OCI-LY1 (cell line): ENCODE data around the gene MAP1LC3A.

Source experiments
- EZH2 ChIP-seq: fragments of 200-600 bp; sonication (generic), shearing (Covaris generic); IDR thresholded peaks from 2 replicates; pipeline ENCODE4 v1.8.0; 2017; ENCODE audit warnings: borderline replicate concordance, mixed run types, mild to moderate bottlenecking, antibody characterized with exemption, low read length, moderate library complexity, mixed read lengths
- TF ChIP-seq, protein P1 (sequence below): fragments of 200-600 bp; sonication (generic), shearing (Covaris generic); IDR thresholded peaks from 2 replicates; pipeline ENCODE4 v1.5.1; 2017; ENCODE audit warnings: mild to moderate bottlenecking, antibody characterized with exemption, low read length, moderate library complexity, mixed read lengths

DNA sequence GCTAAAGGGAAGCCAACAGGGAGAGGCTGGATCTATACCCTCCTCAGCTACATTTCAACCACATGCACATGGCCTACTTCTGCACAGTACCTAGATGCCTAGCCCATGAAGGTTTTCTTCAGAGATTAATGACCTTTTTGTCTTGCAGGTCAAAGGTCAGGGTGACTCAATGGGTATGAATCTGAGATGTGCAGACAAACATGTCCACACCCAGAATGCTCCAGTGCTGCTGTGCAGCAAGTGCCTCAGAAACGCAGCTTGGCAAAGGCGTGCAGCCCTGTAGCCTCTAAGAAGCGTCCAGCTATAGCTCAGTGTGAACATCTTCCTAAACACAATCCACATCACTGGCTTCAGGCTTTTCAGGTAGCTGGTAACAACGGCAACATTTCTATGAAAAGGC, 24.4 kb downstream of the MAP1LC3A start:
- TF ChIP-seq, protein P1, sequence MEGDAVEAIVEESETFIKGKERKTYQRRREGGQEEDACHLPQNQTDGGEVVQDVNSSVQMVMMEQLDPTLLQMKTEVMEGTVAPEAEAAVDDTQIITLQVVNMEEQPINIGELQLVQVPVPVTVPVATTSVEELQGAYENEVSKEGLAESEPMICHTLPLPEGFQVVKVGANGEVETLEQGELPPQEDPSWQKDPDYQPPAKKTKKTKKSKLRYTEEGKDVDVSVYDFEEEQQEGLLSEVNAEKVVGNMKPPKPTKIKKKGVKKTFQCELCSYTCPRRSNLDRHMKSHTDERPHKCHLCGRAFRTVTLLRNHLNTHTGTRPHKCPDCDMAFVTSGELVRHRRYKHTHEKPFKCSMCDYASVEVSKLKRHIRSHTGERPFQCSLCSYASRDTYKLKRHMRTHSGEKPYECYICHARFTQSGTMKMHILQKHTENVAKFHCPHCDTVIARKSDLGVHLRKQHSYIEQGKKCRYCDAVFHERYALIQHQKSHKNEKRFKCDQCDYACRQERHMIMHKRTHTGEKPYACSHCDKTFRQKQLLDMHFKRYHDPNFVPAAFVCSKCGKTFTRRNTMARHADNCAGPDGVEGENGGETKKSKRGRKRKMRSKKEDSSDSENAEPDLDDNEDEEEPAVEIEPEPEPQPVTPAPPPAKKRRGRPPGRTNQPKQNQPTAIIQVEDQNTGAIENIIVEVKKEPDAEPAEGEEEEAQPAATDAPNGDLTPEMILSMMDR: no peak
- TF ChIP-seq EZH2: no peak
